ENCODE measurements around the gene DDX56. TPM values are rescaled to one million over a fixed set of nuclear protein-coding genes. Genes with fewer than 3 reads are reported as not detected.

DDX56 gene
- total and polyA plus RNA-seq, 2 donors (not counting 1 experiment from before 2014, with no cell fraction given) = 36.0 to 44.4 TPM

DNA sequence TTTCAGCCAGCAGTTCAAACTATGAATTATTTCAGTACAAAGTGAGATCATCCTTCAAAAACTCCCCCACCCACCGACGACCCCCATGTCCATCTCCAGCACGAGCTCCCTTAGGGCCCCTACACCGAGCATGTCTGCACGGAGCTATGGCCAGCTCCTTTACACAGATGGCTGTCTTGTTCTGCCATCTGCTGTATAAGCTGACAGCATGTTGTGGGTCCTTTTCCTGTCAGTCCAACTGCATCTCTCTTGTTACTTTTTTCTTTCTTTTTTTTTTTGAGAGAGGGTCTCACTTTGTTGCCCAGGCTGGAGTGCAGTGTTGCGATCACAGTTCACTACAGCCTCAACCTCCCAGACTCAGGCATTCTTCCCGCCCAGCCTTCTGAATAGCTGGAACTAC lies 54.2 kb downstream of the DDX56 start:
- no peak for TF ChIP-seq EZH2 (IDR thresholded peaks at IDR 0.05; ENCODE audit: low read length, missing control alignments)
- H3K79me2 ChIP-seq (ENCODE audit: control insufficient read depth, insufficient read depth, low read length) = no peaks in the 10 kb centered on the region
- no peak for DNase-seq (ENCODE audit: low read depth in 2 of 2)
- no peak overlapping the region for H3K27ac ChIP-seq (ENCODE audit: insufficient read depth, low read length)
- peaks cover 7% of the 10 kb centered on the region for H3K27me3 ChIP-seq (ENCODE audit: control insufficient read depth, insufficient read depth, low read length)
- H3K4me3 ChIP-seq (replicated peaks in 1 of 4; ENCODE audit: control extremely low read depth in 1 of 4, insufficient read depth in 1 of 4, low read depth in 3 of 4, low read length in 4 of 4) = no peak overlapping the region
- no peak overlapping the region for H3K9ac ChIP-seq (ENCODE audit: insufficient read depth, low read length)
- H3K4me2 ChIP-seq (ENCODE audit: extremely low read depth, insufficient read depth, low read length) = no peak overlapping the region
- H2AFZ ChIP-seq (ENCODE audit: low read length) = no peak overlapping the region
- H3K36me3 ChIP-seq (ENCODE audit: control insufficient read depth, insufficient read depth, low read length) = no peaks in the 10 kb centered on the region
- H4K20me1 ChIP-seq (ENCODE audit: control insufficient read depth, extremely low read depth, insufficient read depth, low read length) = no peaks in the 10 kb centered on the region
- no peaks in the 10 kb centered on the region for H3K4me1 ChIP-seq (ENCODE audit: control insufficient read depth, extremely low read depth, insufficient read depth, low read length)
- no peaks in the 10 kb centered on the region for H3K9me3 ChIP-seq (ENCODE audit: control insufficient read depth, insufficient read depth, low read depth, low read length)

DNA sequence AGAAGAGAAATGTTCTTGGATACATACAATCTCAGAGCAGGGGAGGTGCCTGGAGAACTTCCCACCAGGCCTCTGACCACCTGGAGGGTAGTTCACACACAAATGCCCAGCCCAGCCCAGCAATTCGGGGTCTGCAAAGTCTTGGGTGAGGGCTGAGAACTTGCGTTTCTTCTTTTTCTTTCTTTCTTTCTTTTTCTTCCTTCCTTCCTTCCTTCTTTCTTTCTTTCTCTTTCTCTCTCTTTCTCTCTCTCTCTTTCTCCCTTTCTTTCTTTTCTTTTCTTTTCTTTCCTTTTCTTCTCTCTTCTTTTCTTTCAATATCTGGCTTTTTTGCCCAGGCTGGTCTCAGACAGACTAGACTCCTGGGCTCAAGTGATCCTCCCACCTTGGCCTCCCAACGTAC lies 54.9 kb downstream of the DDX56 start:
- Histone ChIP-seq H3K4me1 (ENCODE audit: control insufficient read depth, extremely low read depth, insufficient read depth, low read length) (no peaks in the 10 kb centered on the region), H3K4me2 (ENCODE audit: extremely low read depth, insufficient read depth, low read length) (no peak overlapping the region), H2AFZ (ENCODE audit: low read length) (no peak overlapping the region), H3K9ac (ENCODE audit: insufficient read depth, low read length) (no peak overlapping the region), H3K27me3 (ENCODE audit: control insufficient read depth, insufficient read depth, low read length) (peaks cover 7% of the 10 kb centered on the region), H3K36me3 (ENCODE audit: control insufficient read depth, insufficient read depth, low read length) (no peaks in the 10 kb centered on the region), H3K79me2 (ENCODE audit: control insufficient read depth, insufficient read depth, low read length) (no peaks in the 10 kb centered on the region), H3K27ac (ENCODE audit: insufficient read depth, low read length) (no peak overlapping the region), H3K9me3 (ENCODE audit: control insufficient read depth, insufficient read depth, low read depth, low read length) (no peaks in the 10 kb centered on the region), H4K20me1 (ENCODE audit: control insufficient read depth, extremely low read depth, insufficient read depth, low read length) (no peaks in the 10 kb centered on the region), H3K4me3 (replicated peaks in 1 of 4; ENCODE audit: control extremely low read depth in 1 of 4, insufficient read depth in 1 of 4, low read depth in 3 of 4, low read length in 4 of 4) (no peak overlapping the region)
- TF ChIP-seq EZH2 (IDR thresholded peaks at IDR 0.05; ENCODE audit: low read length, missing control alignments) = no peak
- TF ChIP-seq, protein P1, sequence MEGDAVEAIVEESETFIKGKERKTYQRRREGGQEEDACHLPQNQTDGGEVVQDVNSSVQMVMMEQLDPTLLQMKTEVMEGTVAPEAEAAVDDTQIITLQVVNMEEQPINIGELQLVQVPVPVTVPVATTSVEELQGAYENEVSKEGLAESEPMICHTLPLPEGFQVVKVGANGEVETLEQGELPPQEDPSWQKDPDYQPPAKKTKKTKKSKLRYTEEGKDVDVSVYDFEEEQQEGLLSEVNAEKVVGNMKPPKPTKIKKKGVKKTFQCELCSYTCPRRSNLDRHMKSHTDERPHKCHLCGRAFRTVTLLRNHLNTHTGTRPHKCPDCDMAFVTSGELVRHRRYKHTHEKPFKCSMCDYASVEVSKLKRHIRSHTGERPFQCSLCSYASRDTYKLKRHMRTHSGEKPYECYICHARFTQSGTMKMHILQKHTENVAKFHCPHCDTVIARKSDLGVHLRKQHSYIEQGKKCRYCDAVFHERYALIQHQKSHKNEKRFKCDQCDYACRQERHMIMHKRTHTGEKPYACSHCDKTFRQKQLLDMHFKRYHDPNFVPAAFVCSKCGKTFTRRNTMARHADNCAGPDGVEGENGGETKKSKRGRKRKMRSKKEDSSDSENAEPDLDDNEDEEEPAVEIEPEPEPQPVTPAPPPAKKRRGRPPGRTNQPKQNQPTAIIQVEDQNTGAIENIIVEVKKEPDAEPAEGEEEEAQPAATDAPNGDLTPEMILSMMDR (conservative IDR thresholded peaks at IDR 0.05 in 1 of 2, IDR thresholded peaks at IDR 0.05 in 1 of 2; ENCODE audit: low read depth in 1 of 2, low read length in 2 of 2) = no peak
- no peak for DNase-seq (ENCODE audit: low read depth in 2 of 2)

DNA sequence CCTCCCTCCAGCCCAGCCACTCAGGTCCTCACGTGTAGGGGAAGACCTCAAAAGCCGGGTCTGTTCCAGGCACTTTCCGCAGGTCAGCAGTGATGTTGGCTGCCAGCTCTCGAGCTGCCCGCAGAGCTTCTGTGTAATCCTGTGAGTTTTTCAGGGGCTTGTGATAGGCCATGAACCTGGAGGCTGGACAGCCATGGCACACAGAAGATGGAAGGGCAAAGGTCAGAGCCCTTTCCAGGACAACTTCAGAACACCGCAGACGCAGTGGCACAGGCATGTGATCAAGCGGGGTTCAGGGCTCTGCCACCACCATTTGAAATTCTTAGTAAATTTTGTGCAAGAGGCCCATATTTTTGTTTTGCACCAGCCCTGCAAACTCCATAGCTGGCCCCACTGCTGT lies 56.5 kb downstream of the DDX56 start:
- no peaks in the 10 kb centered on the region for H4K20me1 ChIP-seq (ENCODE audit: control insufficient read depth, extremely low read depth, insufficient read depth, low read length)
- H3K79me2 ChIP-seq (ENCODE audit: control insufficient read depth, insufficient read depth, low read length) = no peaks in the 10 kb centered on the region
- H3K36me3 ChIP-seq (ENCODE audit: control insufficient read depth, insufficient read depth, low read length) = no peaks in the 10 kb centered on the region
- H3K27ac ChIP-seq (ENCODE audit: insufficient read depth, low read length) = no peak overlapping the region
- H2AFZ ChIP-seq (ENCODE audit: low read length) = no peak overlapping the region
- no peak overlapping the region for H3K4me2 ChIP-seq (ENCODE audit: extremely low read depth, insufficient read depth, low read length)
- H3K4me1 ChIP-seq (ENCODE audit: control insufficient read depth, extremely low read depth, insufficient read depth, low read length) = no peaks in the 10 kb centered on the region
- peaks cover 4% of the 10 kb centered on the region for H3K27me3 ChIP-seq (ENCODE audit: control insufficient read depth, insufficient read depth, low read length)
- no peak for DNase-seq (ENCODE audit: low read depth in 2 of 2)
- no peak overlapping the region for H3K9ac ChIP-seq (ENCODE audit: insufficient read depth, low read length)
- H3K4me3 ChIP-seq (replicated peaks in 1 of 4; ENCODE audit: control extremely low read depth in 1 of 4, insufficient read depth in 1 of 4, low read depth in 3 of 4, low read length in 4 of 4) = no peak overlapping the region
- TF ChIP-seq, protein P1 (conservative IDR thresholded peaks at IDR 0.05 in 1 of 2, IDR thresholded peaks at IDR 0.05 in 1 of 2; ENCODE audit: low read depth in 1 of 2, low read length in 2 of 2) = no peak
- TF ChIP-seq EZH2 (IDR thresholded peaks at IDR 0.05; ENCODE audit: low read length, missing control alignments) = no peak
- H3K9me3 ChIP-seq (ENCODE audit: control insufficient read depth, insufficient read depth, low read depth, low read length) = no peaks in the 10 kb centered on the region

Other genes with a start within 250 kb of the DDX56 start
- gene CAMK2B, start 248.3 kb downstream of the DDX56 start, total RNA-seq = 0.17 and 0.26 TPM in 2 replicates
- 0.06 and 0.54 TPM in 2 replicates for gene CAMK2B, start 248.3 kb downstream of the DDX56 start, polyA plus RNA-seq
- 67.0 and 68.7 TPM in 2 replicates for gene NUDCD3, start 83.2 kb downstream of the DDX56 start, total RNA-seq
- gene NUDCD3, start 83.2 kb downstream of the DDX56 start, polyA plus RNA-seq = 51.9 and 65.1 TPM in 2 replicates
- gene NPC1L1, start 32.6 kb downstream of the DDX56 start, total RNA-seq = under 0.01 TPM in 2 replicates
- 0.05 and 0.09 TPM in 2 replicates for gene NPC1L1, start 32.6 kb downstream of the DDX56 start, polyA plus RNA-seq
- 74.7 and 101 TPM in 2 replicates for gene TMED4, start 8.3 kb upstream of the DDX56 start, total RNA-seq
- 74.5 and 81.5 TPM in 2 replicates for gene TMED4, start 8.3 kb upstream of the DDX56 start, polyA plus RNA-seq
- gene OGDH, start 32.7 kb upstream of the DDX56 start, total RNA-seq = 40.8 and 69.2 TPM in 2 replicates
- 60.8 and 74.9 TPM in 2 replicates for gene OGDH, start 32.7 kb upstream of the DDX56 start, polyA plus RNA-seq
- gene ZMIZ2, start 174.9 kb upstream of the DDX56 start, total RNA-seq = 5.1 and 9.1 TPM in 2 replicates
- gene ZMIZ2, start 174.9 kb upstream of the DDX56 start, polyA plus RNA-seq = 3.9 and 5.5 TPM in 2 replicates
- 940 and 1,161 TPM in 2 replicates for gene PPIA, start 222.8 kb upstream of the DDX56 start, total RNA-seq
- 7,057 and 8,825 TPM in 2 replicates for gene PPIA, start 222.8 kb upstream of the DDX56 start, polyA plus RNA-seq

Data from fibroblast of lung (primary cell).